Fibroblast of lung (primary cell): ENCODE data around the gene RIN1. TPM values are rescaled to one million over a fixed set of nuclear protein-coding genes. Genes with fewer than 3 reads are reported as not detected.

Experiments
- DNase-seq, 2 donors: peaks; one replicate each; pipeline versions ENCODE4 v3.0.0 to v3.0.0-alpha.2; 2010; ENCODE audit warnings: low read depth in 2 of 2
- H2AFZ ChIP-seq: 2 replicates; pipeline ENCODE4 v1.5.1; 2012; ENCODE audit warnings: low read length, control low read depth, inconsistent platforms
- H3K27ac ChIP-seq: 2 replicates; pipeline ENCODE4 v1.5.1; 2011; ENCODE audit warnings: low read length, control low read depth; ENCODE audit not compliant: insufficient read depth
- H3K27me3 ChIP-seq: 2 replicates; pipeline ENCODE4 v1.5.1; 2011; ENCODE audit warnings: mild to moderate bottlenecking, low read length; ENCODE audit not compliant: control insufficient read depth, insufficient read depth
- H3K36me3 ChIP-seq: 2 replicates; pipeline ENCODE4 v1.5.1; 2011; ENCODE audit warnings: low read length; ENCODE audit not compliant: control insufficient read depth, insufficient read depth
- H3K4me1 ChIP-seq: 2 replicates; pipeline ENCODE4 v1.5.1; 2011; ENCODE audit warnings: low read length; ENCODE audit not compliant: control insufficient read depth, insufficient read depth; ENCODE audit errors: extremely low read depth
- H3K4me2 ChIP-seq: 2 replicates; pipeline ENCODE4 v1.5.1; 2011; ENCODE audit warnings: low read length, control low read depth; ENCODE audit not compliant: insufficient read depth; ENCODE audit errors: extremely low read depth
- H3K4me3 ChIP-seq, 4 experiments: fragments of 200-600 bp in 1 of 4; sonication (generic) in 1 of 4; replicated peaks in 1 of 4; 2 replicates each; pipeline ENCODE4 v1.5.1; 2011 to 2016; ENCODE audit warnings: low read length in 4 of 4, low read depth in 3 of 4, mild to moderate bottlenecking in 3 of 4, control low read depth in 2 of 4, inconsistent platforms in 1 of 4, mixed read lengths in 1 of 4; ENCODE audit not compliant: insufficient read depth in 1 of 4; ENCODE audit errors: control extremely low read depth in 1 of 4
- H3K79me2 ChIP-seq: 2 replicates; pipeline ENCODE4 v1.5.1; 2012; ENCODE audit warnings: mild to moderate bottlenecking, low read length, inconsistent platforms; ENCODE audit not compliant: control insufficient read depth, insufficient read depth
- H3K9ac ChIP-seq: 2 replicates; pipeline ENCODE4 v1.5.1; 2011; ENCODE audit warnings: mild to moderate bottlenecking, low read length, control low read depth; ENCODE audit not compliant: insufficient read depth
- H3K9me3 ChIP-seq: 2 replicates; pipeline ENCODE4 v1.5.1; 2012; ENCODE audit warnings: low read depth, low read length; ENCODE audit not compliant: control insufficient read depth, insufficient read depth
- H4K20me1 ChIP-seq: 2 replicates; pipeline ENCODE4 v1.5.1; 2011; ENCODE audit warnings: low read length; ENCODE audit not compliant: control insufficient read depth, insufficient read depth; ENCODE audit errors: extremely low read depth
- EZH2 ChIP-seq: IDR thresholded peaks from 2 replicates; pipeline ENCODE4 v1.5.1; 2012; ENCODE audit warnings: low read length, control low read depth, mild to moderate bottlenecking; ENCODE audit errors: missing control alignments
- polyA plus RNA-seq, 2 donors: library from polyadenylated mRNA; depleted of rRNA in 1 of 2; stranded (reverse) in 1 of 2; unstranded in 1 of 2; fragments of >200 nt; gene quantifications; 2 replicates each; pipeline ENCODE4 v1.2.1, GENCODE V29; 2011 to 2012; ENCODE audit warnings: missing spikeins in 1 of 2
- total RNA-seq: library from RNA; depleted of rRNA; stranded (reverse); fragments of >200 nt; gene quantifications from 2 replicates; pipeline ENCODE4 v1.2.1, GENCODE V29; 2014
- TF ChIP-seq, protein P1 (sequence below), 2 donors: IDR thresholded peaks in 1 of 2; conservative IDR thresholded peaks in 1 of 2; 1 replicate in 1 of 2; 2 replicates in 1 of 2; pipeline ENCODE4 v1.5.1; 2011 to 2012; ENCODE audit warnings: low read length in 2 of 2, control low read depth in 1 of 2, inconsistent platforms in 1 of 2, low read depth in 1 of 2, mild to moderate bottlenecking in 1 of 2

RIN1 gene
- total and polyA plus RNA-seq, 2 donors (not counting 1 experiment from before 2014, with no cell fraction given) = 6.3 to 22.1 TPM

DNA sequence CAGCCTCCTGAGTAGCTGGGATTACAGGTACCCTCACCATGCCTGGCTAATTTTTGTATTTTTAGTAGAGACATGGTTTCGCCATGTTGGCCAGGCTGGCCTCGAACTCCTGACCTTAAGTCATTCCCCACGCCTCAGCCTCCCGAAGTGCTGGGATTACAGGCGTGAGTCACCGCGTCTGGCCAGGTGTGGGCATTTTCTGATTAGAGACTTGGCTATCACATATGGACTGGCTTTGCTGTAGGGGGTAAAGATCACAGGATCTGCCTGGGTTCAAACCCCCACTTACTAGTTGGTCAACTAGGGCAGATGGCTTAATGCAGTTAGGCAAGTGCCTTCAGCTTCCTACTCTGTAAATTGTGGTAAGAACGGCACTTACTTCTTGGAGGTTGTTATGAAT is 25.9 kb downstream of the RIN1 start:
- Histone ChIP-seq H3K36me3 (peaks cover 4% of the 10 kb centered on the region), H3K4me3 (no peak overlapping the region), H3K4me2 (no peak overlapping the region), H4K20me1 (no peaks in the 10 kb centered on the region), H3K4me1 (no peaks in the 10 kb centered on the region), H3K9me3 (no peaks in the 10 kb centered on the region), H3K27ac (no peak overlapping the region), H3K79me2 (peaks cover 18% of the 10 kb centered on the region), H3K27me3 (no peaks in the 10 kb centered on the region), H2AFZ (no peak overlapping the region), H3K9ac (no peak overlapping the region)
- DNase-seq = no peak
- TF ChIP-seq EZH2 = no peak
- TF ChIP-seq, protein P1, sequence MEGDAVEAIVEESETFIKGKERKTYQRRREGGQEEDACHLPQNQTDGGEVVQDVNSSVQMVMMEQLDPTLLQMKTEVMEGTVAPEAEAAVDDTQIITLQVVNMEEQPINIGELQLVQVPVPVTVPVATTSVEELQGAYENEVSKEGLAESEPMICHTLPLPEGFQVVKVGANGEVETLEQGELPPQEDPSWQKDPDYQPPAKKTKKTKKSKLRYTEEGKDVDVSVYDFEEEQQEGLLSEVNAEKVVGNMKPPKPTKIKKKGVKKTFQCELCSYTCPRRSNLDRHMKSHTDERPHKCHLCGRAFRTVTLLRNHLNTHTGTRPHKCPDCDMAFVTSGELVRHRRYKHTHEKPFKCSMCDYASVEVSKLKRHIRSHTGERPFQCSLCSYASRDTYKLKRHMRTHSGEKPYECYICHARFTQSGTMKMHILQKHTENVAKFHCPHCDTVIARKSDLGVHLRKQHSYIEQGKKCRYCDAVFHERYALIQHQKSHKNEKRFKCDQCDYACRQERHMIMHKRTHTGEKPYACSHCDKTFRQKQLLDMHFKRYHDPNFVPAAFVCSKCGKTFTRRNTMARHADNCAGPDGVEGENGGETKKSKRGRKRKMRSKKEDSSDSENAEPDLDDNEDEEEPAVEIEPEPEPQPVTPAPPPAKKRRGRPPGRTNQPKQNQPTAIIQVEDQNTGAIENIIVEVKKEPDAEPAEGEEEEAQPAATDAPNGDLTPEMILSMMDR (conservative IDR thresholded peaks at IDR 0.05 in 1 of 2, IDR thresholded peaks at IDR 0.05 in 1 of 2; ENCODE audit: low read depth in 1 of 2, low read length in 2 of 2) = no peak

DNA sequence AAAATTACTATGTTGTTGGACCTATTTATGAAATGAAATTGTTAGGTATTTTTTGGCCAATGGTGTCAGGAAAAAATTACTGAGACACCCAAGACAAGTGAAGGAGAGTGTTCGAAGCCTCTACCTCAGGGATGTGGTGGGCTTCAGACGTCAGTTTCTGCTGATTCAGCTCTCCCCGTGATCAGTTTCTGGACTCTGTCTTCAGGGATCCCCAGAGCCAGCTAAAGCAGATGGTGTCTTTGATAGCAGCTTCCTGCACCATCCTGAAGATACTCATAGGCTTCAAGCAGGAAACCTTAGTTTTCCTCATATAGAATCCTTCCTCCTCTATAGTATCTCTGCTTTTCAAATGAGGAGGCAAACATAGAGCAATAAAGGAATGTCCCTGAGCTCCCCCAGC is 26.8 kb downstream of the RIN1 start:
- Histone ChIP-seq H3K27ac (no peak overlapping the region), H2AFZ (no peak overlapping the region), H3K4me1 (no peaks in the 10 kb centered on the region), H3K4me2 (no peak overlapping the region), H4K20me1 (no peaks in the 10 kb centered on the region), H3K36me3 (peaks cover under 1% of the 10 kb centered on the region), H3K27me3 (peaks cover 6% of the 10 kb centered on the region), H3K9me3 (no peaks in the 10 kb centered on the region), H3K79me2 (peaks cover 9% of the 10 kb centered on the region), H3K9ac (no peak overlapping the region), H3K4me3 (no peak overlapping the region)
- TF ChIP-seq, protein P1 (conservative IDR thresholded peaks at IDR 0.05 in 1 of 2, IDR thresholded peaks at IDR 0.05 in 1 of 2; ENCODE audit: low read depth in 1 of 2, low read length in 2 of 2) = no peak
- no peak for TF ChIP-seq EZH2
- no peak for DNase-seq

DNA sequence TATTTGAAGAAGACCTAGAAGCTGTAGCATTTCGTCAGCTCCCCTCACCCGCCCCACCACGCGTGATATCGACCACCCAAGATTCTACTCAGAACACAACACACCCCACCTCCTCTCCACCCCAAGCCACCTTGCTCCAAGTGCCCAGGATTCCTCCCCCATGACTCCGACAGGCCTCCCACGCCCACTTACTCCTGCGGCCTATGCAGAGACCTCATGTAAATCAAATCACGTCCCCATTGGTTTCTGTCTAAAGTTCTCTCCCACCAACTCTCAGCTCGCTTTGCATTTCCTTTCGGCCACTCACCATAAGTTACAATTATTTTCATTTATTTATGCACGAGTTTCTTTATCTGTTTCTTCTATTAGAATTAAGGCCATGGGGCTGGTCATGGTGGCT is 33.6 kb downstream of the RIN1 start:
- Histone ChIP-seq H3K4me2 (no peak overlapping the region), H4K20me1 (no peaks in the 10 kb centered on the region), H3K27ac (no peak overlapping the region), H3K79me2 (no peaks in the 10 kb centered on the region), H3K36me3 (no peaks in the 10 kb centered on the region), H3K4me1 (no peaks in the 10 kb centered on the region), H2AFZ (no peak overlapping the region), H3K27me3 (peaks cover 11% of the 10 kb centered on the region), H3K9me3 (no peaks in the 10 kb centered on the region), H3K4me3 (no peak overlapping the region), H3K9ac (no peak overlapping the region)
- no peak for DNase-seq
- TF ChIP-seq EZH2 = no peak
- TF ChIP-seq, protein P1 (conservative IDR thresholded peaks at IDR 0.05 in 1 of 2, IDR thresholded peaks at IDR 0.05 in 1 of 2; ENCODE audit: low read depth in 1 of 2, low read length in 2 of 2) = no peak
